HL-60 (cell line): ENCODE data around the gene GDPD5.

Experiments used
- DNase-seq, 2 experiments: peaks; one replicate each; pipeline ENCODE4 v3.0.0-alpha.2; 2010 to 2020; ENCODE audit warnings: low read depth in 1 of 2, low spot score in 1 of 2
- H3K27ac ChIP-seq: fragments of 250-450 bp; sonication (Bioruptor Pico); replicated peaks from 2 replicates; pipeline ENCODE4 v1.5.1; 2020; ENCODE audit warnings: mild to moderate bottlenecking, moderate library complexity
- H3K27me3 ChIP-seq: fragments of 250-450 bp; sonication (Bioruptor Pico); 2 replicates; pipeline ENCODE4 v1.5.1; 2021; ENCODE audit warnings: mild to moderate bottlenecking, moderate library complexity; ENCODE audit not compliant: insufficient read depth, poor library complexity, severe bottlenecking
- H3K4me3 ChIP-seq: replicated peaks from 2 replicates; pipeline ENCODE4 v1.5.1; 2011; ENCODE audit warnings: mild to moderate bottlenecking, control low read depth, low read length; ENCODE audit not compliant: insufficient read depth
- GABPA ChIP-seq: IDR thresholded peaks from 2 replicates; pipeline ENCODE4 v1.6.1; 2012; ENCODE audit warnings: low read depth
- POLR2AphosphoS5 ChIP-seq: IDR thresholded peaks from 2 replicates; pipeline ENCODE4 v1.6.1; 2012; ENCODE audit warnings: low read depth
- SPI1 ChIP-seq: IDR thresholded peaks from 2 replicates; pipeline ENCODE4 v1.6.1; 2012; ENCODE audit warnings: low read depth, mild to moderate bottlenecking, borderline replicate concordance
- TF ChIP-seq, protein P1 (sequence below): IDR thresholded peaks from one replicate; pipeline ENCODE4 v1.5.1; 2011; ENCODE audit warnings: low read length, control low read depth, inconsistent platforms; ENCODE audit not compliant: insufficient read depth
- TF ChIP-seq, protein P2 (sequence below): IDR thresholded peaks from 2 replicates; pipeline ENCODE4 v1.6.1; 2012; ENCODE audit warnings: low read depth; ENCODE audit not compliant: insufficient replicate concordance

The GDPD5 gene

GRCh38 chr11:75403983-75404658 lies 121.6 kb downstream of the GDPD5 start:
- H3K27me3 ChIP-seq: no peaks in the 10 kb centered on the region
- H3K27ac ChIP-seq: no peak overlapping the region
- TF ChIP-seq, protein P1, sequence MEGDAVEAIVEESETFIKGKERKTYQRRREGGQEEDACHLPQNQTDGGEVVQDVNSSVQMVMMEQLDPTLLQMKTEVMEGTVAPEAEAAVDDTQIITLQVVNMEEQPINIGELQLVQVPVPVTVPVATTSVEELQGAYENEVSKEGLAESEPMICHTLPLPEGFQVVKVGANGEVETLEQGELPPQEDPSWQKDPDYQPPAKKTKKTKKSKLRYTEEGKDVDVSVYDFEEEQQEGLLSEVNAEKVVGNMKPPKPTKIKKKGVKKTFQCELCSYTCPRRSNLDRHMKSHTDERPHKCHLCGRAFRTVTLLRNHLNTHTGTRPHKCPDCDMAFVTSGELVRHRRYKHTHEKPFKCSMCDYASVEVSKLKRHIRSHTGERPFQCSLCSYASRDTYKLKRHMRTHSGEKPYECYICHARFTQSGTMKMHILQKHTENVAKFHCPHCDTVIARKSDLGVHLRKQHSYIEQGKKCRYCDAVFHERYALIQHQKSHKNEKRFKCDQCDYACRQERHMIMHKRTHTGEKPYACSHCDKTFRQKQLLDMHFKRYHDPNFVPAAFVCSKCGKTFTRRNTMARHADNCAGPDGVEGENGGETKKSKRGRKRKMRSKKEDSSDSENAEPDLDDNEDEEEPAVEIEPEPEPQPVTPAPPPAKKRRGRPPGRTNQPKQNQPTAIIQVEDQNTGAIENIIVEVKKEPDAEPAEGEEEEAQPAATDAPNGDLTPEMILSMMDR: no peak
- TF ChIP-seq SPI1: no peak
- no peak; the same call in 1 of the 2 replicates for TF ChIP-seq POLR2AphosphoS5
- TF ChIP-seq, protein P2, sequence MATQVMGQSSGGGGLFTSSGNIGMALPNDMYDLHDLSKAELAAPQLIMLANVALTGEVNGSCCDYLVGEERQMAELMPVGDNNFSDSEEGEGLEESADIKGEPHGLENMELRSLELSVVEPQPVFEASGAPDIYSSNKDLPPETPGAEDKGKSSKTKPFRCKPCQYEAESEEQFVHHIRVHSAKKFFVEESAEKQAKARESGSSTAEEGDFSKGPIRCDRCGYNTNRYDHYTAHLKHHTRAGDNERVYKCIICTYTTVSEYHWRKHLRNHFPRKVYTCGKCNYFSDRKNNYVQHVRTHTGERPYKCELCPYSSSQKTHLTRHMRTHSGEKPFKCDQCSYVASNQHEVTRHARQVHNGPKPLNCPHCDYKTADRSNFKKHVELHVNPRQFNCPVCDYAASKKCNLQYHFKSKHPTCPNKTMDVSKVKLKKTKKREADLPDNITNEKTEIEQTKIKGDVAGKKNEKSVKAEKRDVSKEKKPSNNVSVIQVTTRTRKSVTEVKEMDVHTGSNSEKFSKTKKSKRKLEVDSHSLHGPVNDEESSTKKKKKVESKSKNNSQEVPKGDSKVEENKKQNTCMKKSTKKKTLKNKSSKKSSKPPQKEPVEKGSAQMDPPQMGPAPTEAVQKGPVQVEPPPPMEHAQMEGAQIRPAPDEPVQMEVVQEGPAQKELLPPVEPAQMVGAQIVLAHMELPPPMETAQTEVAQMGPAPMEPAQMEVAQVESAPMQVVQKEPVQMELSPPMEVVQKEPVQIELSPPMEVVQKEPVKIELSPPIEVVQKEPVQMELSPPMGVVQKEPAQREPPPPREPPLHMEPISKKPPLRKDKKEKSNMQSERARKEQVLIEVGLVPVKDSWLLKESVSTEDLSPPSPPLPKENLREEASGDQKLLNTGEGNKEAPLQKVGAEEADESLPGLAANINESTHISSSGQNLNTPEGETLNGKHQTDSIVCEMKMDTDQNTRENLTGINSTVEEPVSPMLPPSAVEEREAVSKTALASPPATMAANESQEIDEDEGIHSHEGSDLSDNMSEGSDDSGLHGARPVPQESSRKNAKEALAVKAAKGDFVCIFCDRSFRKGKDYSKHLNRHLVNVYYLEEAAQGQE: no peak
- no peak for TF ChIP-seq GABPA
- peak in 1 of 2 experiments; percentile 31 for DNase-seq
- no peak overlapping the region for H3K4me3 ChIP-seq

- H3K4me3 ChIP-seq: no peak overlapping the region
- H3K27me3 ChIP-seq: no peaks in the 10 kb centered on the region
- 0 out of 2 replicates have a peak, but pooled peaks have one; percentile 8 for TF ChIP-seq POLR2AphosphoS5
- TF ChIP-seq SPI1: no peak
- TF ChIP-seq GABPA: no peak
- H3K27ac ChIP-seq: peak overlapping the region; percentile 98
- peak in 1 of 2 experiments; percentile 18 for DNase-seq
Observed at GRCh38 chr11:75403037-75403436, 122.7 kb downstream of the GDPD5 start.

DNA sequence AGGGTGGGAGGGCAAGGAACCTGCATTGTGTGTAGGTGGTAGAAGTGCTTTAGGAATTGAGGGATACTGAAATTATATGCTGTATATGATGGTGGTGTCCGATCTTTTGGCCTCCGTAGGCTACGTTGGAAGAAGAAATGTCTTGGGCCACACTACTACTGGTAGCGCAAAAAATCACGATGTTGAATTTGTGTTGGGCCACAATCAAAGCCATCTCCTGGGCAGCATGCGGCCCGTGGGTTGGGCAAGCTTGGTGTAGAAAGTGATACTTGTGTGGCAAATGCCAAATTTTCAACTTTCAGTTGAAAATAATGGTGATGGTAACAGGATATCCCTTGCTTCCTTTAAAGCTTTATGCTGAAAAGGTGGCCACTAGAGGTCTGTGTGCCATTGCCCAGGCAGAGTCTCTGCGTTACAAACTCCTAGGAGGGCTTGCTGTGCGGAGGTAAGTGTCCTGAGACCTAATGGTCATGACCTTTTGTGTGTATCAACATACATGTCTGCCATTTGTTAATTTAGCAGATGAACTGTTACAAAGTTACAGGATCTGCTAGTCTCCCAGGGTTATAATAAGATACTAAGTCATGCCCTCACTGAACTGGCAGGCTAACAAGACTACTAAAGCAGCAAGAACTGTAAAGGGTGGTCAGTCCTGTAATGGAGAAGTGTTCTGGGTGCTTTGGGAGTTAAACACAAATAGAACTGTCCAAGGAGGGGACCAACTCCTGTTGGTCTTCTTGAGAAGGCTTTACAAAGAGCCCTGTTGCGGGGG lies 123.6 kb downstream of the GDPD5 start:
- TF ChIP-seq GABPA (no peak), POLR2AphosphoS5 (no peak)
- TF ChIP-seq, protein P1: no peak
- H3K27me3 ChIP-seq: no peaks in the 10 kb centered on the region
- DNase-seq: peak in 1 of 2 experiments; percentile 17
- H3K27ac ChIP-seq: peak overlapping the region; percentile 98
- peak overlapping the region; percentile 81 for H3K4me3 ChIP-seq

DNA sequence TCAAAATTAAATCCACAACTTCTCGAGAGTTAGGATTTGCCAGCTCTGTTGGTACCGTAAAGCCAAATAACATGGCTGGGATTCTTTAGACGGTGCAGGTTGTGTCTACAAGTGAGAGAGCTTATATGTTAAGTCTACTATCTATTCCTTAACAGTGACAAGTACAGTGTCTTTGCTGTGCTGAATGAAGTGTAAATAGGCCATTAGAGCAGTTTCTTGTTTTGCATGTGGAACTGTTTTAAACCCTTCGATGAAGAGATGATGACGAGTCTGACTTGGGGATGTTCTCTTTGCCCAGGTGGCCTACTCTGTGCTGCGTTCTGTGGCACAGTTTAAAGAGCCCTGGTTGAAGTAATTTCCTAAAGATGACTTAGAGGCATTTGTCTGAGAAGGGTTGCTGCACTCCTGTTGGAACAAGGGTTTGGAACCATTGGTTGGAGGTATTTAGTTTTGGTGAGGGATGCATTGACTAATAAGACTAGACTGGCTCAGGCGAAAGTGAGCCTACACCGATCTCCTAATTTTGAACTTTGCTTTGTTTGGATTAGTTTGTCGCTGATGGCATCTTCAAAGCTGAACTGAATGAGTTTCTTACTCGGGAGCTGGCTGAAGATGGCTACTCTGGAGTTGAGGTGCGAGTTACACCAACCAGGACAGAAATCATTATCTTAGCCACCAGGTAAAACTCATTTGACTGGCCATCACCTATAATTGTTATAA lies 125.4 kb downstream of the GDPD5 start:
- TF ChIP-seq, protein P2: no peak
- TF ChIP-seq, protein P1: no peak
- no peak; the same call in 1 of the 2 replicates for TF ChIP-seq POLR2AphosphoS5
- no peak for TF ChIP-seq SPI1
- no peak for TF ChIP-seq GABPA
- H3K4me3 ChIP-seq: peak overlapping the region; percentile 81
- DNase-seq: peak; percentile 7 to 28
- no peaks in the 10 kb centered on the region for H3K27me3 ChIP-seq
- peak overlapping the region; percentile 98 for H3K27ac ChIP-seq
